K562 (cell line): ENCODE measurements around the gene NFIB.

Source experiments
- CEBPB ChIP-seq: fragments of 450-650 bp; IDR thresholded peaks from 2 replicates; pipeline ENCODE4 v1.6.1; 2016; ENCODE audit warnings: missing genetic modification characterization, missing compliant biosample characterization
- NFRKB ChIP-seq: fragments of 450-650 bp; IDR thresholded peaks from 2 replicates; pipeline ENCODE4 v1.6.1; 2016; ENCODE audit warnings: low read depth
- RFX5 ChIP-seq: IDR thresholded peaks from 2 replicates; pipeline ENCODE4 v1.6.1; 2011; ENCODE audit warnings: low read depth, mild to moderate bottlenecking, improper control_type of control experiment, low read length
- SUPT5H ChIP-seq: fragments of 450-650 bp; IDR thresholded peaks from 2 replicates; pipeline ENCODE4 v1.6.1; 2016
- U2AF1 ChIP-seq: fragments of 200-400 bp; formaldehyde crosslinking; optimal IDR thresholded peaks from 2 replicates; pipeline ENCODE3; 2017; ENCODE audit warnings: mild to moderate bottlenecking, low read depth, low read length, moderate library complexity
- ZNF217 ChIP-seq: sonication (generic); formaldehyde crosslinking; IDR thresholded peaks from 2 replicates; pipeline ENCODE4 v1.8.0; 2022; ENCODE audit warnings: mild to moderate bottlenecking, missing genetic modification reagents
- ZNF57 ChIP-seq: fragments of 450-650 bp; formaldehyde crosslinking; IDR thresholded peaks from 2 replicates; pipeline ENCODE4 v1.4.0; 2020; ENCODE audit warnings: mild to moderate bottlenecking, moderate library complexity
- ZNF583 ChIP-seq: fragments of 250-450 bp; sonication (Bioruptor Pico); IDR thresholded peaks from 2 replicates; pipeline ENCODE4 v1.4.0; 2020
- TF ChIP-seq, protein P1 (sequence below): fragments of 250-450 bp; sonication (Bioruptor Pico); IDR thresholded peaks from 2 replicates; pipeline ENCODE4 v1.4.0; 2020; ENCODE audit warnings: mild to moderate bottlenecking, moderate library complexity
- TF ChIP-seq, protein P2 (sequence below), 3 experiments: IDR thresholded peaks in 2 of 3; conservative IDR thresholded peaks in 1 of 3; 2 replicates each; pipeline ENCODE4 v1.5.1; 2011 to 2012; ENCODE audit warnings: low read length in 3 of 3, mild to moderate bottlenecking in 3 of 3, control low read depth in 2 of 3, improper control_type of control experiment in 1 of 3, inconsistent platforms in 1 of 3, low read depth in 1 of 3, mixed read lengths in 1 of 3, moderate library complexity in 1 of 3; ENCODE audit not compliant: insufficient read depth in 2 of 3

DNA sequence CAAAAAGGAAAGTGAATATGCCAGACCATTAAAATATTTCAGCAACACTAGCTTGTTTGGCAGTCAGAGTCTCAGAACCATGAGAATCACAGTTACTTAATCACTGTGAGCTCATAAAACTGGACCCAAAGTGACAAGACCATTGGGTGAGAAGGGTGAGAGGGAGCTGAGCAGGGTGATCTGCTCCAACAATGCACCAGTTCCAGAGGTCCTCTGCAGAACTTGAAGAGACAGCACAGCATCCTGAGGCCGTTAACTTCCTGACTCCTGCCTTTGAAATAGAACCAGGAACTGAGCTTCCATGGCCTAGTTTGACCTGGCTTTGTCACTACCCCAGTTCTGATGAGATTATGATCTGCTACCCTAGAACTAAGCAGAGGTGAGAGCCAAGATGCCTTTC is 57.4 kb downstream of the NFIB start:
- TF ChIP-seq, protein P1, sequence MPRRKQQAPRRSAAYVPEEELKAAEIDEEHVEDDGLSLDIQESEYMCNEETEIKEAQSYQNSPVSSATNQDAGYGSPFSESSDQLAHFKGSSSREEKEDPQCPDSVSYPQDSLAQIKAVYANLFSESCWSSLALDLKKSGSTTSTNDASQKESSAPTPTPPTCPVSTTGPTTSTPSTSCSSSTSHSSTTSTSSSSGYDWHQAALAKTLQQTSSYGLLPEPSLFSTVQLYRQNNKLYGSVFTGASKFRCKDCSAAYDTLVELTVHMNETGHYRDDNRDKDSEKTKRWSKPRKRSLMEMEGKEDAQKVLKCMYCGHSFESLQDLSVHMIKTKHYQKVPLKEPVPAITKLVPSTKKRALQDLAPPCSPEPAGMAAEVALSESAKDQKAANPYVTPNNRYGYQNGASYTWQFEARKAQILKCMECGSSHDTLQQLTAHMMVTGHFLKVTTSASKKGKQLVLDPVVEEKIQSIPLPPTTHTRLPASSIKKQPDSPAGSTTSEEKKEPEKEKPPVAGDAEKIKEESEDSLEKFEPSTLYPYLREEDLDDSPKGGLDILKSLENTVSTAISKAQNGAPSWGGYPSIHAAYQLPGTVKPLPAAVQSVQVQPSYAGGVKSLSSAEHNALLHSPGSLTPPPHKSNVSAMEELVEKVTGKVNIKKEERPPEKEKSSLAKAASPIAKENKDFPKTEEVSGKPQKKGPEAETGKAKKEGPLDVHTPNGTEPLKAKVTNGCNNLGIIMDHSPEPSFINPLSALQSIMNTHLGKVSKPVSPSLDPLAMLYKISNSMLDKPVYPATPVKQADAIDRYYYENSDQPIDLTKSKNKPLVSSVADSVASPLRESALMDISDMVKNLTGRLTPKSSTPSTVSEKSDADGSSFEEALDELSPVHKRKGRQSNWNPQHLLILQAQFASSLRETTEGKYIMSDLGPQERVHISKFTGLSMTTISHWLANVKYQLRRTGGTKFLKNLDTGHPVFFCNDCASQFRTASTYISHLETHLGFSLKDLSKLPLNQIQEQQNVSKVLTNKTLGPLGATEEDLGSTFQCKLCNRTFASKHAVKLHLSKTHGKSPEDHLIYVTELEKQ (CRISPR knock-in tag): no peak
- no peak for TF ChIP-seq SUPT5H
- TF ChIP-seq CEBPB (tag): no peak
- no peak for TF ChIP-seq U2AF1
- TF ChIP-seq, protein P2, sequence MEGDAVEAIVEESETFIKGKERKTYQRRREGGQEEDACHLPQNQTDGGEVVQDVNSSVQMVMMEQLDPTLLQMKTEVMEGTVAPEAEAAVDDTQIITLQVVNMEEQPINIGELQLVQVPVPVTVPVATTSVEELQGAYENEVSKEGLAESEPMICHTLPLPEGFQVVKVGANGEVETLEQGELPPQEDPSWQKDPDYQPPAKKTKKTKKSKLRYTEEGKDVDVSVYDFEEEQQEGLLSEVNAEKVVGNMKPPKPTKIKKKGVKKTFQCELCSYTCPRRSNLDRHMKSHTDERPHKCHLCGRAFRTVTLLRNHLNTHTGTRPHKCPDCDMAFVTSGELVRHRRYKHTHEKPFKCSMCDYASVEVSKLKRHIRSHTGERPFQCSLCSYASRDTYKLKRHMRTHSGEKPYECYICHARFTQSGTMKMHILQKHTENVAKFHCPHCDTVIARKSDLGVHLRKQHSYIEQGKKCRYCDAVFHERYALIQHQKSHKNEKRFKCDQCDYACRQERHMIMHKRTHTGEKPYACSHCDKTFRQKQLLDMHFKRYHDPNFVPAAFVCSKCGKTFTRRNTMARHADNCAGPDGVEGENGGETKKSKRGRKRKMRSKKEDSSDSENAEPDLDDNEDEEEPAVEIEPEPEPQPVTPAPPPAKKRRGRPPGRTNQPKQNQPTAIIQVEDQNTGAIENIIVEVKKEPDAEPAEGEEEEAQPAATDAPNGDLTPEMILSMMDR (IDR thresholded peaks at IDR 0.05 in 2 of 3, conservative IDR thresholded peaks at IDR 0.05 in 1 of 3; ENCODE audit: insufficient read depth in 2 of 3, low read depth in 1 of 3, low read length in 3 of 3): no peak
- TF ChIP-seq NFRKB: no peak
- no peak for TF ChIP-seq RFX5
- no peak for TF ChIP-seq ZNF217
- TF ChIP-seq ZNF57 (CRISPR knock-in tag): no peak
- no peak for TF ChIP-seq ZNF583
